ENCODE data around the gene MCC.

MCC gene

GRCh38 chr5:113162208-113162607, 326.0 kb downstream of the MCC start:
- no peak for DNase-seq (ENCODE audit: low spot score)
- CTCF ChIA-PET, result no interaction called here
- POLR2A ChIA-PET (ENCODE audit: low non-redundant PET), result no interaction called here
- peak overlapping the region; percentile 95 for H3K27ac ChIP-seq
- no peak for TF ChIP-seq CTCF (conservative IDR thresholded peaks at IDR 0.05; ENCODE audit: low read depth)

GRCh38 chr5:113161806-113162205, 326.4 kb downstream of the MCC start:
- peak overlapping the region; percentile 95 for H3K27ac ChIP-seq
- no peak for TF ChIP-seq CTCF (conservative IDR thresholded peaks at IDR 0.05; ENCODE audit: low read depth)
- POLR2A ChIA-PET (ENCODE audit: low non-redundant PET), result no interaction called here
- DNase-seq (ENCODE audit: low spot score), result peak; percentile 88
- CTCF ChIA-PET, result no interaction called here

DNA sequence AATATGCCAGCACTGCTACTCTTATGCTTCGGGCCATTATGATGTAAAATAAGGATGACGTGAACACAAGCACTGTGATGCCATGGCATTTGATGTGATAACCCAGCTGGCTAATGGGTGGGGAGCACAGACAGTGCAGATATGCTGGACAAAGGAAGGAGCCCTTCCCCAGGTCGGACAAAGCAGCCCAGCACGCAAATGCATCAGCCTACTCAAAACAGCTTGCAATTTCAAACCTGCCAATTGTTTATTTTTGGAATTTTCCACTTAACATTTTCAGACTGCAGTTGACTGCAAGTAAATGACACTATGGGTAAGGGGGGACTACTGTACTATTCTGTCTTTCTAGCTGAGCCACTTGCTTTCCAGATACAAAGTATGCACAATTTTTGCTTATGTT, 330.4 kb downstream of the MCC start:
- no peak for TF ChIP-seq CTCF (conservative IDR thresholded peaks at IDR 0.05; ENCODE audit: low read depth)
- no peak overlapping the region for H3K27ac ChIP-seq
- ChIA-PET POLR2A (ENCODE audit: low non-redundant PET) (no interaction called here), CTCF (no interaction called here)
- DNase-seq (ENCODE audit: low spot score), result no peak

DNA sequence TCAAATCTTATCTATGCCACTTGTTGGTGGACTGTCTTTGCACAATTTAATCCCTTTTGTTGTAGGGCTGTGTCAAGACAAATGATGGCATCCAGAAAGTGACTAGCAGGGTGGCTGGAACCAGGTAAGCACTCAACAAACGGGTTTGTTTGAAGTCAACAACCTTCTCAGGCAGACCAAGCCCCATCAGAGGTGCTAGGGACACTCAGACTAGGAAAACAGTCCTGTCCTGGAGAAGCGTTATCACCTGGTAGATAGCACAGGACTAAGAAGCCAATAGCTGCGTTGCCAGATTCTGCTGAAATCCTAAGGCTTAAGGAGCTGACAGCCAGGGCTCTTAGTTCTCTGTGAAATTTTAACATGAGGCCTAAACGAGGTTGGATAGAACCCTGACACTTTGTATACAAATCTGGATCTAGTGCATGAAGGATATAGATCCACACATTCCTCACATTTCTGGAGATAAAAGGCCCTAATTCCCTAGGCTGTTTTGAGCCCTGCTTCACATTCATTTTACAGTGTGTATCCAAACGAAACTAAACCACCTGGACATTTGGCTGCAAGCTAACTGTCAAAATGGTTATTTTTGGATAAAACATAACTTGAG, 331.9 kb downstream of the MCC start:
- no peak for TF ChIP-seq CTCF (conservative IDR thresholded peaks at IDR 0.05; ENCODE audit: low read depth)
- no peak overlapping the region for H3K27ac ChIP-seq
- no peak for DNase-seq (ENCODE audit: low spot score)
- ChIA-PET POLR2A (ENCODE audit: low non-redundant PET) (interaction anchor here (0.6 kb wide), 1 partner anchor 93 kb away, joined by 3 read pairs; no protein-coding TSS in a partner anchor), CTCF (no interaction called here)

GRCh38 chr5:113153512-113154097, 334.6 kb downstream of the MCC start:
- TF ChIP-seq CTCF (conservative IDR thresholded peaks at IDR 0.05; ENCODE audit: low read depth), result no peak
- no peak for DNase-seq (ENCODE audit: low spot score)
- ChIA-PET POLR2A (ENCODE audit: low non-redundant PET) (no interaction called here), CTCF (interaction anchor here (0.7 kb wide), 1 partner anchor 372 kb away, joined by 3 read pairs; no protein-coding TSS in a partner anchor)
- H3K27ac ChIP-seq, result no peak overlapping the region

GRCh38 chr5:113152380-113152740, 335.9 kb downstream of the MCC start:
- no peak overlapping the region for H3K27ac ChIP-seq
- no peak for TF ChIP-seq CTCF (conservative IDR thresholded peaks at IDR 0.05; ENCODE audit: low read depth)
- ChIA-PET POLR2A (ENCODE audit: low non-redundant PET) (no interaction called here), CTCF (interaction anchor here (0.6 kb wide), 1 partner anchor 14 kb away, joined by 5 read pairs; no protein-coding TSS in a partner anchor)
- no peak for DNase-seq (ENCODE audit: low spot score)
